ENCODE data around the gene SEPTIN1.

SEPTIN1 gene, protein sequence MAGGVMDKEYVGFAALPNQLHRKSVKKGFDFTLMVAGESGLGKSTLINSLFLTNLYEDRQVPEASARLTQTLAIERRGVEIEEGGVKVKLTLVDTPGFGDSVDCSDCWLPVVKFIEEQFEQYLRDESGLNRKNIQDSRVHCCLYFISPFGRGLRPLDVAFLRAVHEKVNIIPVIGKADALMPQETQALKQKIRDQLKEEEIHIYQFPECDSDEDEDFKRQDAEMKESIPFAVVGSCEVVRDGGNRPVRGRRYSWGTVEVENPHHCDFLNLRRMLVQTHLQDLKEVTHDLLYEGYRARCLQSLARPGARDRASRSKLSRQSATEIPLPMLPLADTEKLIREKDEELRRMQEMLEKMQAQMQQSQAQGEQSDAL

DNA sequence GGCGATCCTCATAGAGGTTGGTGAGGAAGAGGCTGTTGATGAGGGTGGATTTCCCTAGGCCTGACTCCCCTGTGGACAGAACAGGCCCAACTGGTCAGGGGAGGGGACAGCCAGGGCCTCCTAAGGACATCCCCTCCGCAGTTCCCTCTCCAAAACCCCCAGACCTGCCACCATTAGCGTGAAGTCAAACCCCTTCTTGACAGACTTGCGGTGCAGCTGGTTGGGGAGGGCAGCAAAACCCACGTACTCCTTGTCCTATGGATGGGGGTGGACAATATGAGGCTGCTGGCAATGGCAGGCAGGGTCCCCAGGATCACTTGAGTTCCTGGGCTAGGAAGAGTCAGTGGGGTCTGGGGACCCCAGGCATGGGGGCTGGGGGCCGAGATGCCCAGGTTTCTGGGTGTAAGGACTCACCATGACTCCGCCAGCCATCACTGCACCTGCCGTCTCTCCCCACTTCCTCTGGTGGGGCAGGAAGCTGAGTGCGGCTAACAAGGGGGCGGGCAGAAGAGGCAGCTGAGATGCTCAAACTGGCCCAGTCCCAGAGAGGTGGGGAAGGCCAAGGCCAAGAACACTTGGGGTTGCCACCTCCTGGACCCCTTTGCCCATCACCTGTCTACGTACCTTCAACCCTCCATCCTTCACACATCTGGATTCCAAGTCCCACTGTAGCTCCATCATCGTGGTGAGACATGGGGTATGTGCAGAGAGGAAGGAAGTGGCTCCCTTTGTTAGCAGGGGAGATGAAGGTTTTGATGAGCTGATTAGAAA, at the start of gene SEPTIN1:
TSS of gene SEPTIN1 (minus strand) at position 451 of the 771 bp plus-strand sequence. CDS start at position 432, 19 bp downstream.
- Histone ChIP-seq H3K27me3 (ENCODE audit: control insufficient read depth, insufficient read depth, low read length) (no peaks in the 10 kb centered on the region), H3K9ac (ENCODE audit: low read length) (no peak within 1 kb of the TSS), H3K9me3 (ENCODE audit: control insufficient read depth, low read length) (no peaks in the 10 kb centered on the region), H3K36me3 (ENCODE audit: control insufficient read depth, insufficient read depth, low read length) (no peaks in the 10 kb centered on the region), H3K4me3 (ENCODE audit: low read length) (no peak within 1 kb of the TSS), H3K4me1 (ENCODE audit: control insufficient read depth, insufficient read depth, low read length) (peaks cover 7% of the 10 kb centered on the region)

GRCh38 chr16:30430428-30430970, 48.1 kb upstream of the SEPTIN1 start:
- Histone ChIP-seq H3K9ac (ENCODE audit: low read length) (peak overlapping the region; percentile 57), H3K4me3 (ENCODE audit: low read length) (no peak overlapping the region)

GRCh38 chr16:30429678-30430427, 47.5 kb upstream of the SEPTIN1 start, which contains the start of gene DCTPP1:
Gene DCTPP1 (minus strand): TSS chr16:30430030. CDS start chr16:30429980, 50 bp downstream.
- Histone ChIP-seq H3K27me3 (ENCODE audit: control insufficient read depth, insufficient read depth, low read length) (no peaks in the 10 kb centered on the region), H3K9me3 (ENCODE audit: control insufficient read depth, low read length) (no peaks in the 10 kb centered on the region), H3K4me1 (ENCODE audit: control insufficient read depth, insufficient read depth, low read length) (peaks cover 16% of the 10 kb centered on the region), H3K36me3 (ENCODE audit: control insufficient read depth, insufficient read depth, low read length) (no peaks in the 10 kb centered on the region), H3K9ac (ENCODE audit: low read length) (peak within 1 kb of the TSS; percentile 57), H3K4me3 (ENCODE audit: low read length) (peak within 1 kb of the TSS; percentile 70)

More at GRCh38 chr16:30430428-30430970, 48.1 kb upstream of the SEPTIN1 start:
- Histone ChIP-seq H3K36me3 (ENCODE audit: control insufficient read depth, insufficient read depth, low read length) (no peaks in the 10 kb centered on the region), H3K9me3 (ENCODE audit: control insufficient read depth, low read length) (no peaks in the 10 kb centered on the region), H3K4me1 (ENCODE audit: control insufficient read depth, insufficient read depth, low read length) (peaks cover 16% of the 10 kb centered on the region), H3K27me3 (ENCODE audit: control insufficient read depth, insufficient read depth, low read length) (no peaks in the 10 kb centered on the region)

DNA sequence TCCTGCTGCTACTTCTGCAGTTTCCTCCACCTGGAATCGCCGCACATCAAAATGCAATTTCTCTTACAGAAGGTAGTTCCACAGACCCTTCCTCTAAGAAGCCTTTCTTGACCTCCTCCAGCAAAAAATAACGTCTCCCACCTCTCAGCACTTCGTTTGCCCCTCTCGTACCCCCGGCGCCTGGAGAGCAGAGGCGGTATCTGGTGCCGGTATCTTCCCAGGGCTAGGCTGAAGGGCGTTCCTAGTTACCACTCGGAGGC, 47.0 kb upstream of the SEPTIN1 start:
- Histone ChIP-seq H3K4me1 (ENCODE audit: control insufficient read depth, insufficient read depth, low read length) (peaks cover 16% of the 10 kb centered on the region), H3K27me3 (ENCODE audit: control insufficient read depth, insufficient read depth, low read length) (no peaks in the 10 kb centered on the region), H3K4me3 (ENCODE audit: low read length) (peak overlapping the region; percentile 70), H3K36me3 (ENCODE audit: control insufficient read depth, insufficient read depth, low read length) (no peaks in the 10 kb centered on the region), H3K9ac (ENCODE audit: low read length) (peak overlapping the region; percentile 57), H3K9me3 (ENCODE audit: control insufficient read depth, low read length) (no peaks in the 10 kb centered on the region)

DNA sequence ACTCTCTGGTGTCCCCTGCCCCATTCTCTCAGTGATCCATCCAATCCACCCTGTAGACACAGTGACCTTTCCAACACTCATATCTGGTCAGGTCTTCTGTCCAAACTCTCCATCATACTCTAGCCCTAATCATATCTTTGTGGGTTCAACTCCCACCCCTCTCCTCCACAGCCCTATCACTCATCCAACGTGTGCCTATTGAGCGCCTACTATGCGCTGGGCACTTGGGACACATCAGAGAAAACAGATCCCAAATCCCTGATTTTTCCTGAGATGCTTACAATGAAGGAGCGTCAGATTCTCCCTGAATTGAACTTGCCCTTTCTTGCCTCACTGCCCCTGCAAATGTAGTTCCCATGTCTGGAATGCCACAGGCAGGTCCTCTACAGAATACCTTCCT, 45.7 kb upstream of the SEPTIN1 start:
- Histone ChIP-seq H3K9ac (ENCODE audit: low read length) (no peak overlapping the region), H3K4me1 (ENCODE audit: control insufficient read depth, insufficient read depth, low read length) (peaks cover 16% of the 10 kb centered on the region), H3K36me3 (ENCODE audit: control insufficient read depth, insufficient read depth, low read length) (no peaks in the 10 kb centered on the region), H3K27me3 (ENCODE audit: control insufficient read depth, insufficient read depth, low read length) (no peaks in the 10 kb centered on the region), H3K9me3 (ENCODE audit: control insufficient read depth, low read length) (no peaks in the 10 kb centered on the region), H3K4me3 (ENCODE audit: low read length) (no peak overlapping the region)

GRCh38 chr16:30421010-30421409, 38.6 kb upstream of the SEPTIN1 start:
- H3K9me3 ChIP-seq (ENCODE audit: control insufficient read depth, low read length), result no peaks in the 10 kb centered on the region
- H3K27me3 ChIP-seq (ENCODE audit: control insufficient read depth, insufficient read depth, low read length), result no peaks in the 10 kb centered on the region
- no peaks in the 10 kb centered on the region for H3K36me3 ChIP-seq (ENCODE audit: control insufficient read depth, insufficient read depth, low read length)
- H3K4me3 ChIP-seq (ENCODE audit: low read length), result no peak overlapping the region
- peaks cover 17% of the 10 kb centered on the region for H3K4me1 ChIP-seq (ENCODE audit: control insufficient read depth, insufficient read depth, low read length)
- no peak overlapping the region for H3K9ac ChIP-seq (ENCODE audit: low read length)

DNA sequence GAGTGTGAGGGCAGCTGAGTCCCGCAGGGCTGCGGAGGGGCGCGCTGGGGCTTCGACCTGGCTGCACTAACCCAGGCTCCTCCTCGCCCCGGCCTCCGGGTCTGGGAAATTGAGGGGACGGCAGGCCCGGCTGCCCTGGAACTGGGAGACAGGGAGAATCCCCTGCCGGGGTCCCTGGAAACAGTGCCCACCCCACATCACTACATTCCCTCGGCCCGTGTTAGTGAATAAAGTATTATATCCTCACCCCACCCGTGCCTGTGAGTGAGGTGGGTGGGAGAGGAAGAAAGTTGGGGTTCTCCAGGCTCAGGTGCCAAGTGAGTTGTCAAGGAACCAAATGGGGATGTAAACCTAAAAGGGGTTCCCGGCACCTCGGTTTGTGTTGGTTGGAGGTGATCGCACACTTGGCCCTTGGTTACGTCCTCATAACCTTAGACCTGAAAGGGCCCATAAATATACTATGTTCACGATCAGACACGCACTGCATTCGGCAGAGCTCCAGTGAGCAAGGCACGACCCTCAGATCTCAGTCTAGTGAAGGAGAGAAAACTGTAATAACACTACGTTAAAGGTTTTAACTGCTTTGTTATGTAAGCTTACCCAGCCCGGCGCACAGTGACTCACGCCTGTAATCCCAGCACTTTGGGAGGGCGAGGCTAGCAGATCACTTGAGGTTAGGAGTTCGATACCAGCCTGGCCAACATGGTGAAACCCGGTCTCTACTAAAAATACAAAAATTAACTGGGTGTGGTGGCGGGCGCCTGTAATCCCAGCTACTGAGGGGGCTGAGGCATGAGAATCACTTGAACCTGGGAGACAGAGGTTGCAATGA, 36.2 kb upstream of the SEPTIN1 start:
- no peaks in the 10 kb centered on the region for H3K36me3 ChIP-seq (ENCODE audit: control insufficient read depth, insufficient read depth, low read length)
- H3K27me3 ChIP-seq (ENCODE audit: control insufficient read depth, insufficient read depth, low read length), result no peaks in the 10 kb centered on the region
- H3K4me3 ChIP-seq (ENCODE audit: low read length), result peak overlapping the region; percentile 12
- H3K4me1 ChIP-seq (ENCODE audit: control insufficient read depth, insufficient read depth, low read length), result peaks cover 17% of the 10 kb centered on the region
- H3K9me3 ChIP-seq (ENCODE audit: control insufficient read depth, low read length), result no peaks in the 10 kb centered on the region
- H3K9ac ChIP-seq (ENCODE audit: low read length), result peak overlapping the region; percentile 71

- Histone ChIP-seq H3K9ac (ENCODE audit: low read length) (peak overlapping the region; percentile 71), H3K27me3 (ENCODE audit: control insufficient read depth, insufficient read depth, low read length) (no peaks in the 10 kb centered on the region), H3K4me1 (ENCODE audit: control insufficient read depth, insufficient read depth, low read length) (peaks cover 17% of the 10 kb centered on the region), H3K9me3 (ENCODE audit: control insufficient read depth, low read length) (no peaks in the 10 kb centered on the region), H3K36me3 (ENCODE audit: control insufficient read depth, insufficient read depth, low read length) (no peaks in the 10 kb centered on the region), H3K4me3 (ENCODE audit: low read length) (peak overlapping the region; percentile 74)
Measured at GRCh38 chr16:30417529-30418349, 35.4 kb upstream of the SEPTIN1 start.

- H3K36me3 ChIP-seq (ENCODE audit: control insufficient read depth, insufficient read depth, low read length), result no peaks in the 10 kb centered on the region
- peak overlapping the region; percentile 74 for H3K4me3 ChIP-seq (ENCODE audit: low read length)
- peak overlapping the region; percentile 71 for H3K9ac ChIP-seq (ENCODE audit: low read length)
- H3K27me3 ChIP-seq (ENCODE audit: control insufficient read depth, insufficient read depth, low read length), result no peaks in the 10 kb centered on the region
- H3K4me1 ChIP-seq (ENCODE audit: control insufficient read depth, insufficient read depth, low read length), result peaks cover 17% of the 10 kb centered on the region
- no peaks in the 10 kb centered on the region for H3K9me3 ChIP-seq (ENCODE audit: control insufficient read depth, low read length)
Measured at GRCh38 chr16:30416624-30417528, 34.5 kb upstream of the SEPTIN1 start.

DNA sequence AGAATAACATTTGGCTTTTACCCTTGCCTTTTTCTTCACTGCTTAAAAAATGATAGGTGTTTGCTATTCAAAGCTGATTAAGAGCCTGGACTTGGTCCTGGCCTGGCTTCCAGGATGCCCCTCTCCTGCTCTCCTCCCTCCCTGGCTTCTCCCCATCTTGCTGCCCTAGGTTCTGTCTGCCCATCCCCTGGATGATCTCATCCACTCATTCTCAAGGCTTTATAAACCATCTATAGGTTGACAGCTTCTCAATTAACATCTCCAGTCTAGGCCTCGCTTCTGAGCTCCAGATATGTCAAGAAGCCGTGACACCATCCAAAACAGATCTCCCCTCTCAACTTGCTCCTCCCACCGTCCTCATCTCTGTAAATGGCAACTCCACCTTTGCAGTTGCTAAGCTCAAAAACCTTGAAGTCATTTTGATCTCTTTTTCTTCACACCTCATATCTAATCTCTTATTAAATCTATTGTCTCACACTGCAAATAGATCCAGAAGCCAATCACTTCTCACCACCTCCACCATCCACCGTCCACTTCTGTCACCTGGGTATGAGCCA, 33.8 kb upstream of the SEPTIN1 start:
- no peaks in the 10 kb centered on the region for H3K36me3 ChIP-seq (ENCODE audit: control insufficient read depth, insufficient read depth, low read length)
- peaks cover 17% of the 10 kb centered on the region for H3K4me1 ChIP-seq (ENCODE audit: control insufficient read depth, insufficient read depth, low read length)
- H3K27me3 ChIP-seq (ENCODE audit: control insufficient read depth, insufficient read depth, low read length), result no peaks in the 10 kb centered on the region
- H3K9me3 ChIP-seq (ENCODE audit: control insufficient read depth, low read length), result no peaks in the 10 kb centered on the region
- no peak overlapping the region for H3K4me3 ChIP-seq (ENCODE audit: low read length)
- H3K9ac ChIP-seq (ENCODE audit: low read length), result no peak overlapping the region

Data from mucosa of stomach (tissue), 1 donor.